Epithelial cell of esophagus (primary cell): ENCODE results near the gene UBE2E3.

Experiments
- DNase-seq: peaks from one replicate; pipeline ENCODE4 v3.0.0; 2010; ENCODE audit warnings: low read depth
- H3K4me3 ChIP-seq: 2 replicates; pipeline ENCODE4 v1.5.1; 2011; ENCODE audit warnings: mild to moderate bottlenecking, low read length, control low read depth
- TF ChIP-seq, protein P1 (sequence below): IDR thresholded peaks from 2 replicates; pipeline ENCODE4 v1.5.1; 2011; ENCODE audit warnings: low read depth, mild to moderate bottlenecking, low read length, control low read depth, inconsistent platforms; ENCODE audit not compliant: insufficient read depth; ENCODE audit errors: missing control alignments

Gene UBE2E3

DNA sequence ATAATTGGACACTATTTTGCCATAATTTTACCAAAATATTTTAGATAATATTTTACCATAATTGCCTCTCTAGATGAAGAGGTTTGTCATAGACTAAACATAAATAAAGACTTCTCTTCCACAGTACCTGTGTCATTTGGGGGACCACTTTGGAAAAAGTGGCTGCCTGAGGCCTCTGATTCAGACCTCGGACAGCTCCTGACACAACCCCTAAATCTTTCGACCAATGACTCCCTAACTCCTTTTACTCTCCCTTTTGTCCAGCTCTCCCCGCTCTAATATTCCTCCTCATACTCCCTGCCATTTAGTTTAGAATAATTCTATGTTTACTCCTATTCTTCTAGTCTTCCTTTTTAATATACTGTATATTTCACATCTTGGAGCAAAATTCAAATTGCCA, 36.0 kb upstream of the UBE2E3 start:
- TF ChIP-seq, protein P1, sequence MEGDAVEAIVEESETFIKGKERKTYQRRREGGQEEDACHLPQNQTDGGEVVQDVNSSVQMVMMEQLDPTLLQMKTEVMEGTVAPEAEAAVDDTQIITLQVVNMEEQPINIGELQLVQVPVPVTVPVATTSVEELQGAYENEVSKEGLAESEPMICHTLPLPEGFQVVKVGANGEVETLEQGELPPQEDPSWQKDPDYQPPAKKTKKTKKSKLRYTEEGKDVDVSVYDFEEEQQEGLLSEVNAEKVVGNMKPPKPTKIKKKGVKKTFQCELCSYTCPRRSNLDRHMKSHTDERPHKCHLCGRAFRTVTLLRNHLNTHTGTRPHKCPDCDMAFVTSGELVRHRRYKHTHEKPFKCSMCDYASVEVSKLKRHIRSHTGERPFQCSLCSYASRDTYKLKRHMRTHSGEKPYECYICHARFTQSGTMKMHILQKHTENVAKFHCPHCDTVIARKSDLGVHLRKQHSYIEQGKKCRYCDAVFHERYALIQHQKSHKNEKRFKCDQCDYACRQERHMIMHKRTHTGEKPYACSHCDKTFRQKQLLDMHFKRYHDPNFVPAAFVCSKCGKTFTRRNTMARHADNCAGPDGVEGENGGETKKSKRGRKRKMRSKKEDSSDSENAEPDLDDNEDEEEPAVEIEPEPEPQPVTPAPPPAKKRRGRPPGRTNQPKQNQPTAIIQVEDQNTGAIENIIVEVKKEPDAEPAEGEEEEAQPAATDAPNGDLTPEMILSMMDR: no peak
- DNase-seq: no peak

DNA sequence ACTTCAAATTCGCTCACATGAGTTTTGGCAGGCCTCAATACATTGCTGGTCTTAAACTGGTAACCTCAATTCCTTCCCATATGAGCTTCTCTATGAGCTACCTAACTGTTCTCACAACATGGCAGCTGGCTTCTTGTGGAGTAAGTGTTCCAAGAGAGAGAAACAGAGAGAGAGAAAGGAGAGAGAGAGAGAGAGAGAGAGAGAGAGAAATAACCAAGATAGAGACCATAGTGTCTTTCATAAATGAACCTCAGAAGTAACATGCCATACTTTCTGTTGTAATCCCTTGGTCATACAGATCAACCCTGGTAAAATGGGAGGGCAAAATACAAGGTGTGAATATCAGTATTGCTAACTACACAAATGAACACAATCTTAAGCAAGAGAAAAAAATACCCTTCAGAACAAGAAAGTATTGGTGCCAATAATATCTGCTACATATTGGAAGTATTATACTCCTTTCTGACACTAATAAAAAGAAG, 33.2 kb upstream of the UBE2E3 start:
- DNase-seq: no peak
- H3K4me3 ChIP-seq: no peak overlapping the region
- TF ChIP-seq, protein P1: no peak

More for the DNA sequence above, 36.0 kb upstream of the UBE2E3 start:
- no peak overlapping the region for H3K4me3 ChIP-seq

DNA sequence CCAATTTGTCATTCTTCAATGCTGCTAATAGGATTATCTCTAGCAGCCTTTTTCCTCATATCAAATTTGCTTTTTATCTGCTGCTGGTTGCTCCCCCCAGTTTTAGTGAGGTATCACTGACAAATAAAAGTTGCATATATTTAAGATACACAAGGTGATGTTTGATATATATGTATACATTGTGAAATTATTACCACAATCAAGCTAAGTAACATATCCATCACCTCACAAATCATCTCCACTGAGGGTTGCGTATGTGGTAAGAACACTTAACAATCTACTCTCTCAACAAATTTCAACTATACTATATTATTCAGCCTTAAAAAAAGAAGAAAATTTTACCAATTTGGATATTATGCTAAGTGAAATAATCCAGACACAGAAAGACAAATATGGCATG, 30.5 kb upstream of the UBE2E3 start:
- H3K4me3 ChIP-seq: no peak overlapping the region
- TF ChIP-seq, protein P1: no peak
- DNase-seq: no peak

DNA sequence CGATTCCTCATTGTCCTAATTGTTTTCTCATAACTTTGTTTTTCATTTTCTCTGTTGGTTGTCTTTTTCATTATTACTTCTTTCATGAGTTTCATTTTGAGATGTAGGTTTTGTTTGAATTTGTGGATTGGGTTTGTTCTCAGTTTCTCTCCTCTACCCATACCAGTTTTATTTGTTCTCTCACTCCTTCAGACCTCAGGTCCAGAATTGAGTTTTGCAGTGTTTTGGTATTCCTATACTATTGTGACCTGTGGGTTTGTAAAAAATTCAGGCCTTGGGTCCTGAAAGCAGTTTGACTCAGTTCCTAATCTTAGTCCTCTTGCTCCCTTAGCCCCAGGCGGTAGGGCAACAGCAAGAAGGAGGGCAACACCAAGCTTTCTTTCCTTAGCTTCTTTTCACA, 28.3 kb upstream of the UBE2E3 start:
- TF ChIP-seq, protein P1: no peak
- H3K4me3 ChIP-seq: no peak overlapping the region
- DNase-seq: no peak

DNA sequence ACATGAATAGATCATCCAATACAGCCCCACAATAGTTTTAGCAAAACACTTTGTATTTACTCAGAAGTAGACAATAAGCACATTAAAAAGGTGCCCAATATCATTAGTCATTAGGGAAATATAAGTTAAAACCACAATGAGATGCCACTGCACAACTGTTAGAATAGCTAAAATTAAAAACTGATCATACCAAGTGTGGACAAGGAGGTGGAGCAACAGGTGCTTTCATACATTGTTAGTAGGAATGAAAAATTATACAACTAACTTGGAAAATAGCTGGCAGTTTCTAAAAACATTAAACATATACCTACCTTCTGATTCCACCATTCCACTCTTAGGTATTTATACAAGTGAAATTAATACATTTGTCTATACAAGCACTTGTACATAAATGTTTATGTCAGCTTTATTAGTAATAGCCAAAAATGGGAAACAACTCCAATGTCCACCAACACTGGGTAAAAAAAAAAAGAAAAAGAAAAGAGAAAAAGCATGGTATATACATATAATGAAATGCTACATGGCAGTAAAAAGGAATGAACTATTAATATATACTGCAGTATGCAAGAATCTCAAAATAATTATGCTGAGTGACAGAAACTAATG, 27.6 kb upstream of the UBE2E3 start:
- TF ChIP-seq, protein P1: no peak
- no peak for DNase-seq
- no peak overlapping the region for H3K4me3 ChIP-seq

DNA sequence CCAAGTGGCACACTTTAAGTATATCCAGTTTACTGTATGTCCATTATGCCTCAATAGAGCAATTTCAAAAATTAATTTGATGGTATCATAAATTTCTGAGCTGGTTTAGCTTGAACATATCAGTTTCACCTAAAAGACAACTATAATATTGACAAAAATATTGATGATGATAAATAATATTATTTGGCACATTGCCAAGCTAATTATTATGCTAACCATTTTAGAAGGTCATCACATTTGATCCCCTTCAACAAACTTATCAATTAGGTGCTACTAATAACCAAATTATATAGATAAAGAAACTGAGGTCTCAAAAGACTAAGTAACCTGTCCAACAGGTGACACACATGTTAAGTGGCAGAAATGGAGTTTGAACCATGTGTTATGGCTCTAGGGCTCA, 26.9 kb upstream of the UBE2E3 start:
- H3K4me3 ChIP-seq: no peak overlapping the region
- no peak for DNase-seq
- TF ChIP-seq, protein P1: no peak

DNA sequence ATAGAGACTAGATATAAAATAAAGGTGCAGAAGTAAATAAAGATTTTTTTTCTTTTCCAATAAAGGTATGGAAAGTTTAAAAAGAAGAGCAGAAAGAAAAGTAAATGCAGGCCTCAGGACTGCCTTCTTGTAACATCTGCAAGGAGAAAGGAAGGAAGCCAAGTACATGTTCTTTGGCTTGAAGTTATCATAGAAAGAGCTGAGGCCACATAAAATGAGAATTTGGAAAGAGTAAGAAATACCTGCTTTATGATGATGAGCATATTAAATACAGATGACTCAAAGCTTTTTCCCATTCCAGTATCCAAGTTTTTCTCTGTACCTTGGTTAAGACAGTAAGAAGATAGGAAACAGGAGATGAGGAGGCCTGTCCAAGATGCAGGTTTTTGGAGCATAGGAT, 25.3 kb upstream of the UBE2E3 start:
- TF ChIP-seq, protein P1: no peak
- DNase-seq: no peak

More for the DNA sequence above, 25.3 kb upstream of the UBE2E3 start:
- no peak overlapping the region for H3K4me3 ChIP-seq
